Epithelial cell of esophagus (primary cell): ENCODE data around the gene PTK6.

ENCODE experiments used
- DNase-seq: peaks from one replicate; pipeline ENCODE4 v3.0.0; 2010; ENCODE audit warnings: low read depth
- H3K4me3 ChIP-seq: 2 replicates; pipeline ENCODE4 v1.5.1; 2011; ENCODE audit warnings: mild to moderate bottlenecking, low read length, control low read depth
- TF ChIP-seq, protein P1 (sequence below): IDR thresholded peaks from 2 replicates; pipeline ENCODE4 v1.5.1; 2011; ENCODE audit warnings: low read depth, mild to moderate bottlenecking, low read length, control low read depth, inconsistent platforms; ENCODE audit not compliant: insufficient read depth; ENCODE audit errors: missing control alignments

Gene PTK6

DNA sequence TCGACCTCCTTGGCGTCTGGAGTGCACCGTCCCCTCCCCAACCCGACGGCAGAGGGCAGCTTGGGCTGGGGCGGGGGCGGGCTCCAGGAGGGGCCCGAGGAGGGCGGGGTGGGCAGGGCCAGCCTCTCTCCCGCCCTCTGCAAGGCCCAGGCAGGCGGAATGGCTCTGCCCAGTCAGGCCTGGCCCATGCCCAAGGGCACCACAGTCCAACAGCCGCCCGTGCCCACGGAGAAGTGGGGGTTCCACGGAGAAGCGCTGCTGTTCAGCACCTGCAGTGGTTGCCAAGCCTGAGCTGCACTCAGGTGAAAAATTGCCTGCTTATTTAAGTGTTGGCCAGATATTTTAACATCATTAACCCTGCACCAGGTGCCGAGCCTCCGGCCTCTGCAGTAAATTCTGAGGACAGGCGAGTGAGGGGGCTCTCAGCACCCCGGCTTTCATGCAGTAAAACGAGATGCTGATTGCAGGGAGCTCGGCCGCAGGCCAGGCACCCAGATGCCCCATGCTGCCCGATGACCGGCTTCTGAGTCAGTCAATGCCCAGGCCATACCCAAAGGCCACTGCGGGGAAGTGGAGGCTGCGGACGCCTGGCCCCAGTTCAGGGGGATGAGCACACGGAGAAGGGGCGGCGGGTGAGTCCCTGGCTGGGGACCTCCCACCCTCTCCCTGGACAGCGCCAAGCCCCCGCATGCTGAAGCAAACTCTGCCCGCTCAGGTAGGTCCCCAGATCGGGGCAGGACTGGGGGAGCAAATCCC lies 10.7 kb upstream of the PTK6 start, which contains the start of gene SRMS:
Gene SRMS (minus strand): TSS at position 25 of the 756 bp plus-strand sequence. CDS start 286 bp downstream, outside the sequence.
- no peak for DNase-seq
- TF ChIP-seq, protein P1, sequence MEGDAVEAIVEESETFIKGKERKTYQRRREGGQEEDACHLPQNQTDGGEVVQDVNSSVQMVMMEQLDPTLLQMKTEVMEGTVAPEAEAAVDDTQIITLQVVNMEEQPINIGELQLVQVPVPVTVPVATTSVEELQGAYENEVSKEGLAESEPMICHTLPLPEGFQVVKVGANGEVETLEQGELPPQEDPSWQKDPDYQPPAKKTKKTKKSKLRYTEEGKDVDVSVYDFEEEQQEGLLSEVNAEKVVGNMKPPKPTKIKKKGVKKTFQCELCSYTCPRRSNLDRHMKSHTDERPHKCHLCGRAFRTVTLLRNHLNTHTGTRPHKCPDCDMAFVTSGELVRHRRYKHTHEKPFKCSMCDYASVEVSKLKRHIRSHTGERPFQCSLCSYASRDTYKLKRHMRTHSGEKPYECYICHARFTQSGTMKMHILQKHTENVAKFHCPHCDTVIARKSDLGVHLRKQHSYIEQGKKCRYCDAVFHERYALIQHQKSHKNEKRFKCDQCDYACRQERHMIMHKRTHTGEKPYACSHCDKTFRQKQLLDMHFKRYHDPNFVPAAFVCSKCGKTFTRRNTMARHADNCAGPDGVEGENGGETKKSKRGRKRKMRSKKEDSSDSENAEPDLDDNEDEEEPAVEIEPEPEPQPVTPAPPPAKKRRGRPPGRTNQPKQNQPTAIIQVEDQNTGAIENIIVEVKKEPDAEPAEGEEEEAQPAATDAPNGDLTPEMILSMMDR, result no peak
- no peak within 1 kb of the TSS for H3K4me3 ChIP-seq

DNA sequence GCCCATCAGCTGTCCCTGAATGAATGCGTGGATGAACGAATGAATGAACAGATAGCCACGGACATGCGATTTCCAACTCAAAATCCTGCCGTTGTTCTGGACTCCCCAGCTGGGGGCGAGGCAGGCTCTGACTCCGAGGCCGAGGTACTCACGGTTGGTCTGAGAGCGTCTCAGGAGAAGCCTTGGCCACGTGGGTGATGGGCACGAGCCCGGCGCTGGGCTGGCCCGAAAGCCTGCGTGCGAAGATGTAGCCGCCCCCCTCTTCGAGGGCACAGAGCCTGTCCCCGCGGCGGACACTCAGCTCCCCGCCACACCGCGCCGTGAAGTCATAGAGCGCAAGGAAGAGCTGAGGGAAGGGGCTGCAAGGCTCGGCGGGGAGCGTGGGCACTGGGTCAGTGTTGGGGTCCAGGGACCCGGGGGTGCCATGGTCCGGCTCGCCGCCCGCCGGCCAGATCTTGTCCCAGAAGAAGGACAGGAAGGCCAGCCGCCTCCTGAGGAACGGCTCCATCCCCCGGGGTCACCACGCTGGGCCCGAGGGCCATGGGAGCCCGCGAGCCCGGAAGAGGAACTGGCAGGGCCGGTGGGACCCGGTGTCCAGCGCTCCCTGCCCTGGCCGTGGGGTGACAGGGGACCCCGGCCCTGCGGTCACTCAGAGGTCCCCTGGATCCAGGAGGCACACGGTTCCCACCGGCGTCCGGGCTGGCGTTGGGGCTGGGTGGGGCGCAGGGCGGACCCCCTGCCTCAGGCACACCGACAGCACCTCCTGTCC lies 10.0 kb upstream of the PTK6 start:
- H3K4me3 ChIP-seq, result no peak overlapping the region
- no peak for DNase-seq
- TF ChIP-seq, protein P1, result no peak

DNA sequence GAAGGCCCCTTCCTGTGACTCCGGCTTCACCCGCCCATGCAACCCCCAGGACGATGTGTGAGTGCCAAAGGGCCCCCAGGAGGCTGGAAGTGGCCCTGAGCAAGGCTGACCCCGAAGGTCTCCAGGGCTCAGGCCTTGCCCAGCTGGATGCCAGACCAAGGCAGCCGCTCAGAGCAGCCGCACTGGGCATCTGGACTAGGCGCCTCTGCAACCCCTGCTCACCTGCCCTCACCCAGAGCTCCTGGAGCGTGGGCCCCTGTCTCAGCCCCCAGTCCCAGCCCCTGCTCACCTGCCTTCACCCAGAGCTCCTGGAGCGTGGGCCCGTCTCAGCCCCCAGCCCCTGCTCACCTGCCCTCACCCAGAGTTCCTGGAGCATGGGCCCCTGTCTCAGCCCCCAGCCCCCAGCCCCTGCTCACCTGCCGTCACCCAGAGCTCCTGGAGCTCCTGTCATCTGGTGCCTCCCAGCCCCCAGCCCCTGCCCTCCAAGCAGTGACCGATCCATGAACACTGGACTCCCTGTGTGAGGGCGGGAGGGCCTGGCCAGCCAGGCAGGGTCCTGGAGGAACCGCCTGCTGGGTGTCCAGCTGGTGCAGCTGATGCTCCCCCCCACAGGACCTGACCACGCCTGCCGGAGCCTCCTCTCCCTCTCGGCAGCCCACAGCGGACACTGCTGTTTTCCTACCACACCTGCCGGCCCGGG lies 9.2 kb upstream of the PTK6 start:
- TF ChIP-seq, protein P1, result no peak

DNA sequence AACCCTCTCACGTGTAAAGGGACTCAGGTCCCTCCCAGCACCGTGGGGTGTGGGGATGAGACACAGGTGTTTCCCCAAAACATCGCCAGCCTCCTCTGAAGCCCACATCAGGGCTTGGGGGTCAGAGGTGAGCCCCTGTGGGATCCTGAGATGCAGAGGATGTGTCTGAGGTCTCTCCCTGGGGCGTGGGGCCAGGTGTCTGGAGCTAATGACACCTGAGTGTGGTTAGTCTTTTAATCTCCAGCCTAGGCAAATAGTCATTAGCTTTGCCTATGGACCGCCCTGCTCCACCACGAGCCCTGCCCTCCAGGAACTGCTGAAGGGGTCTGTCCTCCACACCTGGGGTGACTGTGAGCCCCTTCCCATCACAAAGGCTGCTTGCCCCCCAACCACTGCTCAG lies 8.6 kb upstream of the PTK6 start:
- DNase-seq, result no peak
- TF ChIP-seq, protein P1, result no peak
- H3K4me3 ChIP-seq, result no peak overlapping the region

More for the DNA sequence above, 9.2 kb upstream of the PTK6 start:
- no peak for DNase-seq
- H3K4me3 ChIP-seq, result no peak overlapping the region

DNA sequence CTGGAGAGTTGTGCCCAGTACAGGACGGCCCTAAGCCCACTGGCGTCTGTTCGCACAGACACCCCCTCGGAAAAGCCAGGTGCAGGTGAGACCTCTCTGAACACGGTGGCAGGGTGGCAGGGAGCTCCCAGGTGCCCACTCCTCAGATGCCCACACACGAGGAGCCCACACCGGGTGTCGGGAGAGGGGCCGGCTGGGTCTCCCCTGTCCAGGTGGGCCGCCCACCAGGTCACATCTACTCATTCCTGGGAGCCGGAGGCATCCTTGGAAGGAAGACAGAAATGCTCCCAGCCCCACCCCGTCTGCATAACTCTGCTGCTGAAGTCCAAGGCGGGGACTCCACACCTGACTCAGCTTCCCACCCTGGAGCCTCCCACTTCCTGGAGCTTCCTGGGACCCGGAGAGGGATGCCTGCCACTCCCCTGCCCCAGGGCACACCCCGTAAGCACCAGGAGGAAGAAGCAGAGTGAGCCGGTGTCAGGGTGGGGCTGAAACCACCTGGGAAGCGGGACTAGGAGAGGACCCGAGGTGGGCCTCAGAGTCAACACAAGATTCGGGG lies 7.9 kb upstream of the PTK6 start:
- TF ChIP-seq, protein P1, result no peak
- DNase-seq, result peak; percentile 92

DNA sequence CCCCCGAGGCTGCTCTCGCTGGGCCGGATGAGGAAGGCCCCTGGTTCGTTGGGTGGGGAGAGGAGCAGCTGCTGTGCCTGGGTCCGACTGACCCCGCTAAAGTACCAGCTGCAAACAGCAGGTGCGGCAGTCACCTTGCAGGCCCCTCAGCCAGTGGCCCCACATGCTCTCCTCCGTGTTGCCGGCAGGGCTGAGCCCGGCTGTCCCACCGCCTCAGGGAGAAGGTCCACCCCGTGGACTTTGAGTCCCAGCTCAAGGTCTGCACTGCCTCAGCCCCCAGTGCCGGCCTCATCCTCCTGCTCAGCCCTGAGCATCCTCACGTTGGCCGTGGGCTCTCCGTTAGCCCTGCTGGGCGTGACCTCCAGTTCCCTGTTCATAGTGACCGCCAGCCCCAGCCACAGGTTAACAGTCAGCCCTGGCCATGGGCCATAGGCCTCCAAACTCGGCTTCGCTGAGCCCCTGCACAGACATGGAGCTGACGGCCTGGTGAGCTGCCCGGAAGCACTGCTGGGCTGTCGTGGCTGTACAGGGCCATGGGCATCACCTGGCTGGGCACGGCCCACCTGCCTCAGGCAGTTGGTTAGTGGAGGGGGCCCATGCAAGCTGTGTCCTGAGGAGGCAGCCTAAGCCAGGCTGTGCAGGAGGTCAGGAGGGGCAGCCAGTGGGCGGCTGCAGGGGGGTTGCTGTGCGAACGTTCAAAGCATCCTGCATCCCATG lies 7.2 kb upstream of the PTK6 start:
- TF ChIP-seq, protein P1, result no peak
- no peak overlapping the region for H3K4me3 ChIP-seq
- DNase-seq, result no peak

More for the DNA sequence above, 7.9 kb upstream of the PTK6 start:
- no peak overlapping the region for H3K4me3 ChIP-seq
